GM19395 (cell line): Measurements from ENCODE around the gene FNDC10.

Source experiments
- ATAC-seq: cut with Tn5 transposase; IDR thresholded peaks from one replicate; pipeline ENCODE4 v1.9.1; 2021; ENCODE audit warnings: mild to moderate bottlenecking, moderate library complexity; ENCODE audit not compliant: unreplicated experiment

FNDC10 gene

GRCh38 chr1:1550087-1550486 is 49.8 kb downstream of the FNDC10 start:
- no peak for ATAC-seq

- ATAC-seq, result no peak
Observed at GRCh38 chr1:1548591-1548990, 51.3 kb downstream of the FNDC10 start.
